Fibroblast of skin of left quadriceps (primary cell): ENCODE data around the gene FAM47E.

Experiments used
- DNase-seq, 2 experiments: peaks; one replicate each; pipeline ENCODE4 v3.0.0-alpha.2; 2013; ENCODE audit warnings: low read depth in 2 of 2

The FAM47E gene, protein sequence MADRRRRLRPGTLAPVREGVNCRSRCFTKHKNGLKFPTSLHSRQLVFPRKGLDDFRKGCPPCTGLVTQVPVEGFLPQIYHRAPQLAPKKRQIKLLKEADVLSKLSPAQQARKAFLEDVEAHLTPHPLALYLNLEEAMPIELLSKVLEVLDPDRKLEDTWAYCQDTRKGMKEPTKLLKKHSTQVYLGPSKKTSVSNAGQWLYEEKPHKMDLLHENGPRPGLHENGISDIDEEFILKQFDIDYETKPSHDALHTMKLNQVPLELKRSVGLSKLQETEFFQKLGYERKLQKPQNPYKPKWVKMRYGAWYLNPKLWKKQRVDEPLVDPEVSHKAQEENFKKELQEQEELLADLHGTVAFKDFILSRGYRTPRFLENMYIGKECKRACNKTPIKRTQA

DNA sequence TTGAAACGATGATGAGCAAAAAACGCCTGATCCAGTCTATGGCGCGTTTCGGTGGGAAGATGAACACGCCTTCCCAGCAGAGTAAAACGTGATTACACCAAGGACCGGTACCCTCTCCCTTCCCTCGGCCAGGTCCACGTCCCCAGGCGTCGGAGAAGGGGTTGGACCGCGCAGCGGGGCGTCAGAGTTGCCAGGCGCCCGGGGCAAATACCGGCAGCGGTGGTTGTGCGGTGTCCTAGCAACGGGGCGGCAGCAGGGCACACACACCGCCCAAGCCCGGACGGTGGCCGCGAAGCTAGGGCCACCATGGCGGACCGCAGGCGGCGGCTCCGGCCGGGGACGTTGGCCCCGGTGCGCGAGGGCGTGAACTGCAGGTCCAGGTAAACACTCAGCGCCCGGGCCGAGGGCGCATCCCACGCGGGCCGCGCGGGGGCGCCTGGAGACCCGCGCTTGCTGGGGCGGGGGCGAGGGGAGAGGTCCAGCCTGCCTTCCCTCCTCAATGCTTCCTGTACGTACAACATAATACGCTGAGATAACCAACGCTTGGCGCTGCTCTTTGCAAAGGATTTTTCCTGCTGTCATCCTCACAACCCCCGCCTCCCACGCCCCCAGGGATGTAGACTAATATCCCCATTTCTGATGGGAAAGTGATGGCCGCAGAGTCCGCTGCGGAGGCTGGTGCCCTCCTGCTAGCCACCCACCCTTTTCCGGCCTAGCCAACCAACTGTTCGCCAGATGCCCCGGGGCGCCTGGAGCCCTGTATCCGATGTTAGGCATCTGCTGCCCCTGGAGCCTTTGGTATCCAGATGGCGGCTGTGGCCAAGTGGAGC is at the start of gene FAM47E:
TSS of gene FAM47E (plus strand) at position 281 of the 830 bp plus-strand sequence. CDS start at position 307, 26 bp downstream.
- DNase-seq = no peak

DNA sequence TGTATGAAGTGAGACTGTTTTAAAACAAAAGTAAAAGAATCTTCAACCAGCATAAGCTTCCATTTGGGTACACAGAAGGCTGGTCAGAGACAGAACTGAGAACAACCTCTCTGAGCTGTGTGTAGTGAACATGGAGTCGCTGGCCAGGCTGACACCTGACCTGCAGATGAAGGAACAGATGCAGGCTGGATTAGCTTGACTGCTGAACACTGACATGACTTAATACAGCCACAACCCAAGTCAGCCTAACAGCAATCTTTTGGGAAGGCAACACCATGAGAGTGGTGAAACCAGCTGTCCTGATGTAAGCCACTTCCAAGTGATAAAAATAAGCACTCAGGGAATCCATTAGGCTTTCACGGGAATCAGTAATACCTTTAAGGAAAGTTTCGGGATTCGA is 48.0 kb upstream of the FAM47E start:
- DNase-seq = no peak

DNA sequence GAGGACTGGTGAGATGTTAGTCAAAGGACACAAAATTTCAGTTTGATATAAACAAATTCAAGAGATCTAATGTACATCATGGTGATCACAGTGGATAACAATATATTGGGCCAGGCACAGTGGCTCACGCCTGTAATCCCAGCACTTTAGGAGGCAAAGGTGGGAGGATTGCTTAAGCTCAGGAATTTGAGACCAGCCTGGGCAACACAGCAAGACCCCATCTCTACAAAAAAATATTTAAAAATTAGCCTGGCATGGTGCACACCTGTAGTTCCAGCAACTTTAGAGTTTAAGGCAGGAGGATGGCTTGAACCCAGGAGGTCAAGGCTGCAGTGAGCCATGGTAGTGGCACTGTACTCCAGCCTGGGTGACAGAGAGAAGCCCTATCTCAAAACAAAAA is 46.6 kb upstream of the FAM47E start:
- no peak for DNase-seq

DNA sequence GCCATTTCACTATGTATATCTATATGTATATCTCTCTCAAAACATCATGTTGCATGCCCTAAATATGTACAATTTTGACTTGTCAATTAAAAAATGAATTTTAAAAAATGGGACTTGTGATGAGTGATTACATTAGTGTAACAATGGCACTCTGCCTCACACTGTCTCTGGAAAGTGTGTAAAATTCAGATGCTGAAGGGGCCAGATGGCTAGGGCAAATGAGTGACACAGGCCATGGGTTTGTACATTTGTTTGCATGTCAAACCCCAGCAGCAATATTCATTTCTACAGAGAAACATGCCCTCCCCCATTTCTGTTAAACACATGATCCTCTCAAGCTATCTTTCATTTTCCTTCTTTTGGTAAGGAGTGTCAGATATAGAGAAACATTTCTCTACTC is 46.0 kb upstream of the FAM47E start:
- no peak for DNase-seq

DNA sequence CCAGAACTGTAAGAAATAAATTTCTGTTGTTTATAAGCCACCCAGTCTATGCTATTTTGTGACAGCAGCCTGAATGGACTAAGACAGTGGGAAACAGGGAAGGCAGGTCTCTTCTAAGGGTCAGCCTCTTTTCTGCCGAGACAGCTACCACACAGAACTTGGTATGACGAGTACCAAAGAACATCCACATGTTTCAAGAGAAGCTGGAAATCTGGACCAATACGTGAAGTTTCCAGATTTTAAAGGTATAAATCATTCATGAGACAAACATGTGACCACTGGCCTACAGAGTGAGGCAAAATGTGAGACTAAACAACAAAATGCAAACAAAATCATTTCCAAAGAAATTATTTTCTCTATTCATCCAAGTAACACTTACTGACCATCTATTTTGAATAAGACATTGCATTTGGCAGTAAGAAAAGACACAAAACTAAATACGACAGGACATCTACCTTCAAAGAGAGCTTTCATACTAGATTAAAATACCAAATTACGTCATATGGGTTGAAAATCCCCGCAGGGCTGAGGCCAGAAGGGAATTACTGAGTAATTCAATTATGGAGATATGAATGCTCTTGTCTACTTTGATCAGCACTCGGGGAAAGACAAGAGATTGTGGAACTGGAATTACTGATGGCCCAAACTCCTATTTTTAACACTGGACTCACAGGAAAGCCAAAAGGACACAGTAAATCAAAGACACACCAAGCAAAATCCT is 45.1 kb upstream of the FAM47E start:
- no peak for DNase-seq

DNA sequence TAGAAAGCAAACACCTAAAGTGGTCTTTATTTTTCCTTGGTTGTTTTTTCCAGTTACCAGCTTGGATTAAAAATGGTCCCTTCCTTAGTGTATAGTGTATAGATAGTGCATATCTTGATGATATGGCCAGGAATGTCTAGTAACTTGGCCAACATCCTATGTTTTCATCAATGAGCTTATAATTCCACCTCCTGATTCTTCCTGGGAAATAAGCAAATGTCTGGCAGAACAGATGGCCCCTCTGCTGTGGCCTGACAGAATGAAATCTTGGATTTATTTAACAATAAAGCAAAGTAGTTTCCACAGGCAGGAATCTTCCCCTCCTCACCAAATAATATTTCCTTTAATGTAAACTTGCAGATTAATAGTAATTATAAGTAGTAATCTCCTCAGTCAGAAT is 44.0 kb upstream of the FAM47E start:
- DNase-seq = no peak

DNA sequence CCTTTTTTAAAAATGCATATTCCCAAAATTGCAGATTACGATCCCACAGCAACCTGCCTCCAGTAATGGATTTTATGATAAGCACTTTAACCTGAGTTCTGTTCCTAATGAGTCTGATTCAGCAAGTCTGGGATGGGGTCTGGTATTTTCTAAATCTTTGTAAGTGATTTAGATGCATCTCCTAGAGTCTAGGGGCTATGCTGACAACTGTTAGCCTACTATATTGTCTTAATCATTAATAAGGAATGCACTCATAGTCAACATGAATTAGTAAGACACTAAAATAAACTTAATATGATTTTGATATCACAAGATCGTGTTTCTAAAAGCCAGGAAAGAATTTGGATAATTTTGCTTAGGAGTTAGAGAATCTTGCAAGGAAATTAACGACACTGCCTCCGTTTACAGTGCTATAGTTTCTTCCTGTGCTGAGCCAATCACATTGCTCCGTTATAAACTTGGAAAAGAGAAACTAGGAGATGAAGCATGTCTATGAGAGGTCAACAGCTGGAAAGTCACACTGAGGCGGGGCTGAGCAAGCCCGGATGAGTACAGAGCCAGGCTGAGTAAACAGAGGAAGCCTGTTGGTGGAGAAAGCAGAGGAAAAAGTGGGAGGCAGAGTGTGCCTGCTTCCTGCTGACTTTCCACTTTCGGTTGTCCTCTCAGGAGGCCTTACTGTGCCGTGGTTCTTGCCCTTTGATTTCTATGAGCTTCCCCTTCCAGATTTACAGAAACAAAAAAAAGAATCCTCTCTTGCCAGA is 43.3 kb upstream of the FAM47E start:
- peak; percentile 44 to 45 for DNase-seq

DNA sequence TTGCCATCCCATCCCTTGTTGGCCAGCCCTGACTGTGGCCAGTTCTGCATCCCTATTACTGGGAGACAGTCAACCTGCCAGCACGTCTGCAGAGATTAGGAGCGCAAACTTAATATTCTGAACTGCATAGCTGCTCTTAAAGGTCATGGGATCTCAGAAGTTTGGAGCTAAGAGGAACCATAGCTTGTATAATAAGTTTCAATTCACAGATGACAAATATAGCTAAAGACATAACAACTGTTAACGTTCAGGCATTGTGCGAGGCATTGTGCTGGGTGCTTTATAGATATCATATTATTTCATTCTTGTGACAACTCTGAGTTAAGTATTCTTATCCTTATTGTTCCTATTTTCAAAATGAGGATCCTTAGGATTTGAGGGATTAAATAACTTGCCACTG is 41.6 kb upstream of the FAM47E start:
- no peak for DNase-seq

DNA sequence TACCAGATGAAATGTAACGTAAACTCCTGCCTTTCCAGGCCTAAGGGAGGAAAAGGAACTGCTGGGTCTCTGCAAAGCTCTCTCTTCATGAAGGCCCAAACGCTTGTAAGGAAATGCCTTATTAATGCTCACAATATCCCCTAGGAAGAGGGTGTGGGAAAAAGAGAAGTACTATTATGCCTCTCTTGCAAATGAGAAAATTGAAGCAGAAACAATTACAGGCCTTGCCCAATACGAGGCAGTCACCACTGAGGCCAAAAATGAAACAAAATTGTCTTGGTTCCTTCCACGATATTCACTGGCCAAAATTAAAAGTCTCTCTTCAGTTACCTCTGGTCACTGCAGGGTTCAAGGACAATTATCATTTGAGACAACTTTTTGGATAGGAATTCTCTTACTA is 41.1 kb upstream of the FAM47E start:
- no peak for DNase-seq

DNA sequence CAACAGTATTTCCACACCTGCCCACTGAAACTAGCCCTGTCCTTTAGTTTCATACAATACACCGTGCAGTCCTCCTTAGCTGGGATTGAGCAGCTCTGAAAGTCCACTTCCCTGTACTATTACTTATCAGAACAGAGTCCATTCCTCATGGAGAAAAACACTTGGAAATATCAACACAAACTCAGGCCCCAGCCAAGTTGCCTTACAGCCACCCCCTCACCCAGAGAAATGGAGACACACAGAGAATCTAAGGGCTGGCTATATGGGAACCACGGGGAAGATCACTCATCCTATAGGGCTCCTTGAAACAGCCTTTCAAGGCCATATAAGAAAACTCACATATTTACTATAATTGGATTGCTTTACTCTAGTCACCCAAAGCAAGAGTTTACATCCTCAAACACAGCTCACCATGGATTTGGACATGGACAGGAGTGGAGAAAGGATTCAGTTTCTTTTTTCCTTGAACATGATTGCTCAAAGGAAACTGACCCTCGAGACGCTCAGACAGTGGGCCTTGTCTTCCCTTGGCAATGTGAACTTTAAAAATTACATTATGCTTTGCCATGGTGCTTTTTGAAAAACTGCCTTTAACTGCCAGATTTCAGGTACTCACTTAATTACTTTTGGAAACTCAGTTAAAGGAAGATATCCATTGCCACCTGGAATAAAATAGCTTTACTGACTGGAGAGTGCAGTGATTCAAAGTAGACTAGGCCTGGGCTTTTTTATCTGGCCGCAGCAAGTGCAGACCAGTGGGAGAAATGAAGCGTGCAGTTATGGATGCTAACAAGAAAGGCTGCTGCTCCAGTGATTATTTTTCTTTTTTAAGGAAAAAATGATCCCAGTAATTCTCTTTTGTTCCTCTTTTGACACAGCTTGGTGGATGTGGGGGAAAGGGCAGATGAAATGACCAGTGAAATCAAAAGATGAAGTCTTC is 39.5 kb upstream of the FAM47E start:
- DNase-seq = no peak

DNA sequence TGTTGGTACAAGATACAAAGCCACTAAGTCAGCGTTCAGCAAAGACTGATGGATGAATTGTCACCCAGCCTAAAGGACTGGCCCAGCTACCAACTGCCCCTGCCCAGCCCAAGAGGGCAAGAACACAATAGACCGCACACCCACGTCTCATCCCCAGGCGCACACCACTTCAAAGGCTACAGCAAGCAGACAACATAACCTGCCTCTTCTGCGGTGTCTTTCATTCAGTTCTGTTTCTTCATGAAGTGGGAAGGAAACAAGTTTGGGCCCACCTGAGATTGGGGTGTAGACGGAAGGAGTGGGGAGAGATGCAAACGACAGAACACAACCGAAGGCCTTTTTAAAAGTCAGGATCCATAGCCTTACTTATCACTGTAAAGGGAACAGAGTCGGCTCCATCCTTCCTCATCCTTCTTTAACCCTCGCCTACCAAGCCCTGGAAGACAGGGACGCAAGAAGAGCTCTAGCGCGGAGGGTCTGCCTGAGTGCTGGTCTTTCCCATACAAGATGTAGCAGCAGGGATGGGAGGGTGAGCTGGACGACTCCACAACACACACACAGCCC is 38.6 kb upstream of the FAM47E start:
- no peak for DNase-seq

DNA sequence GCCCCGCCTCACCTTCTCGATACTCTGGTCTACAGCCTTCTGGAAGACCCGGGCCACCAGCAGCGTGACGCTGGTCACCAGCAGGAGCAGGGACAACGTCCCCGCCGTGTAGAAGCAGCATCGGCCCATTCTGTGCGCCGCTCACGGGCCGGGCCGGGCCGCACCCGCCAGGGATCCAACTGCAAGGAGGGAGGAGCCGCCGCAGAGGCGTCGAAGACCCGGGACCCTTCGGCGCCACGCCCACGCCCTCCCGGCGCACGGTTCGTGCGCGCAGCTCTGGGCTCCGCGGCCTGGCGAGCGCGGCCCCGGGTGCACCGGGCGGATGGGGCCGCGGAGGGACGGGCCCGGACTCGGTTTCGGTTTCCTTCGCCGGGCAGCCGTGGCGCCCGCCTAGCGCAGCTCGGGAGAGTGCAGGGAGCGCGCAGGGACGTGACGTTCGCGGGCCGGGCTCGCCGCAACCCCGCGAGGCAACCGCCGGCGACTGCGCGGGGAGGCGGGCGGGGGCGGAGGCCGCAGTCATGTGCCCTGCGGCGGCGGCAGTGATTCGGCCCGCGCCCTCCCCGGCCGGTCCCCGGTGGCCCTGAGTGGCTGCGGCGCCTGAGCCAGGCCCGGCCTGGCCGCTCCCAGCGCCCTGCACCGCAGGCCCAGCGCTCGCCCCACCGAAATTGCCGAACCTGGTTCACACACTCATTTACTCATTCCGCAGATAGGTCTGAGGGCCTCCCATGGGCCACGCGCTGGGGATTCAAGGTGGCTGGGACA is 37.9 kb upstream of the FAM47E start, which contains the start of gene SCARB2:
TSS of gene SCARB2 (minus strand) at position 410 of the 762 bp plus-strand sequence. CDS start at position 129, 281 bp downstream.
- peak; percentile 54 to 56 for DNase-seq

DNA sequence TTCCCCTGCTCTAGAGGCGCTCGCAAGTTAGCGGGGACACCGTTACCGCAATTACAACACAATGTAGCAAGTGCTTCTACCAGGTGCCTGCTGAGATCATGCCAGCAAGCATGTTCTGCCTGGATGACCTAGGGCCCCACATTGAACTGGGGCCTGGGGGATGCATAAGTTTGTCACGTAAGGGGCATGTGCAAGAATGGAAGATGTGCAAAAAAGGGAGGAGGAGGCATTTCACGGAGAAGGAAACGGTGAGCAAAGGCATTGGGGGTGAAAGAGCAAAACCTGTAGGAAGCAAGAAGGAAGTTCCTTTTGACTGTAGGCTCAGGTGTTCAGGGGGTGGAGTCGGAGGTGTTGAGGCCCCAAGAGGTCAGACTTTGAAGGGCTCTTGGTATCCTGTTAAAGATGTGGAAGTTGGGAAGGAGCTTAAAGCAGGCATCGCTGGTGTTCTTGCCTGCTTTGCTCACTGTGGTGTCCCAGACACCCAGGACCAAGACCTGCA is 37.3 kb upstream of the FAM47E start:
- no peak for DNase-seq

DNA sequence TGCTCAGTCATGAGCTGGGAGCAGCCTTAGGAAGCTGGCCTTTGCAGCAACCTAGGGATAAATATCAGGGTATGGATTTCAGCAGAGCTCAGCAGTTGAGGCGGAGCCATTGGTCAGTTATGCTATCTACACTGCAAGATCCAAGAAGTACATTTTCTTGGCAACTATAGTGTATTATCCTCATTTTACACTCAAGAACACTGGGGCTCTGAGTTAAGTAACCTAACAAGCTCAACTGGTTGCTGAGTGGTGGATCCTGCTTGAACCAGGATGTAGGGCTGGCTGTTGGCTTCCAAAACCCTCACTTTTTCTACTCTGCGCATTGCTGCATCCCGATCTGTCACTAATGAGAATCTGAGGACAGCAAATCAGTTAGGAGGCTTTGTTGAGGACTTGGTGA is 36.4 kb upstream of the FAM47E start:
- no peak for DNase-seq

DNA sequence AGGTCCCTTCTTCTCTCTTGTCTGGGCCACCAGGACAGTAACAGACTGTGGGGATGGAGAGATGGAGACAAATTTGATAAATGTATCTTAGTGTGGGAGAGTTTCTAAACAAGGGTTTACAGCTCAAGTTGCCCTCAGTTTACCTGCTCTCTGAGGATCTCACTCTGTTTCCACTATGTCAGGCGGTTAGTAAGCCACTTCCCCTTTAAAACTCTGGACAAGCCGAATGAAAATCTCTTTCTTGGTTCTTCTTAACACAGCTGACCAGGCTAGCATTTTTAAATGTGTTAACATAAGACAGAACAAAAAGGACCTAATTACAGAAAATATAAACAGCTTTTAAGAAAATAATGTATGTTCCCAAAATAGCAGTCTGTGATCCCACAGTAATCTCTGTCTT is 35.0 kb upstream of the FAM47E start:
- DNase-seq = no peak

DNA sequence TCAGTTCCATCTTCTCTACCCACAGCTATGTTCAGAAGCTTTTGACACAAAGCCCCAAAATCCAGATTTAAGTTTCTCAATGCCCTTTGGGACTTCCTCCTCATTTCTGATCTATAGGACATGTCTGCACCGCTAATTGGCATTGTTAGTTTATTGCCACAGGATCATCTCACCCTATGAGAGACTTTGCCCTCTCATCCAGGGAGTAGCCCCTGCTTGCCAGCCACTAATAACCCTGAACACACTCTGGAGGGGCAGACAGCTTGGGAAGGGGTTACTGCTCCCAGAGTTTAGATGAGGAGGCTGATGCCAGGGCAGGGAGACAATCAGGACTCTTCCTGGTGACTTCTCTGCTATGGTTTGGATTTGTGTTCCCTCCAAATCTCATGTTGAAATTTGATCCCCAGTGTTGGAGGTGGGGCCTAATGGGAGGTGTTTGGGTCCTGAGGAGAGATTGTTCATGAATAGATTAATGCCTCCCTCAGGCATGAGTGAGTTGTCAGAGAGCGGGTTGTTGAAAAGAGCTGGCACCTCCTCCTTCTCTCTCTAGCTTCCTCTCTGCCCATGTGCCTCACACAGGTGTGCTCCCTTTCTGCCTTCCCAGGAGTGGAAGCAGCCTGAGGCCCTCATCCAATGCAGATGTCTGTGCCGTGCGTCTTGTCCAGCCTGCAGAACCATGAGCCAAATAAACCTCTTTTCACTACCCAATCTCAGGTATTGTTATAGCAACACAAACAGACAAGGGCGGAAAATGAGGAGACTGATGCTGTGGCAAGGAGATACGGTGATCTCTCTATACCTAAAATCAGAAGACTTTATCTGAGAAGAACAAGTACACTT is 34.3 kb upstream of the FAM47E start:
- no peak for DNase-seq

DNA sequence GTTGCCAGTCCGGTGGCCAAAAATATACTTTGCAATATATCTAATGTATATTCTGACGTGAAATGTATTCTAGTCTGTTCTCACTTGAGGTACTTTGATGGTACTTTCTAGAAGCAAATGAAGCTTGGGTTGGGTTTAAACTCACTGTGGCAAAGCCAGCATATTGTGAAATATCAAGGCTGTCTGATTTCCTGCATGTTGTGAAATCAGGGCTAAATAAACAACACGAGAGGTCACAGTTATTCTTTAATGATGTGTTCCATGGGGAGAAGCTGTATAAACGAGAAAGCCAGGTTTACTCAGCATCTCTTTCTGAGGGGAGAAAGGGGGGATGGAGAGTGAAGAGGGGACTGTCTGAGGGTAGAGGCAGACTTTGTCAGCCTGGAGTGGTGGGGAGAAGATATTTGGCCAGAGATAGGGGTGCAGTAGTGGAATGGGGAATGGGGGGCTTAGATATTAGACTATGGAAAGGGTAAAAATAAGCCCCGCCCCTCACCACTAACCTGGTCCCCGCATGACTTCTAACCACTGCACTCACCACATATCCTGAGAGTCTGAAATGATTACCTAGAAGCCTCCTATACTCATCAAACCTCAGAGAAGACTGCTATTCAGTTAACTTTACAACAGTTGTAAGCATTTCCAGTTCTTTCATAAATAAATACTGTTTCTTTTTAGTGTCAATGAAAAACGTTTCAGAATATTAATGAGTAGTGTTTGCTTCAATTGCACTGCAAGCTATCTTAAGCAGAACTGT is 32.0 kb upstream of the FAM47E start:
- no peak for DNase-seq
